ENCODE data around the gene P3H1.
"Not testable (repeated sequence)": the region's sequence is repeated elsewhere in the genome, so short reads cannot be mapped to it uniquely, and the experiment has no call there.

Gene P3H1

GRCh38 chr1:42730002-42730401 is 36.8 kb downstream of the P3H1 start:
- no peak for FAIRE-seq

GRCh38 chr1:42725820-42726219 is 41.0 kb downstream of the P3H1 start:
- FAIRE-seq, result not testable (repeated sequence)

GRCh38 chr1:42723511-42723910 is 43.3 kb downstream of the P3H1 start:
- FAIRE-seq, result no peak

- not testable (repeated sequence) for FAIRE-seq
These were observed 44.4 kb downstream of the P3H1 start for GRCh38 chr1:42722403-42722802.

- FAIRE-seq, result no peak
These were observed 44.9 kb downstream of the P3H1 start for GRCh38 chr1:42721926-42722325.

GRCh38 chr1:42720868-42721267 is 46.0 kb downstream of the P3H1 start:
- peak; percentile 47 for FAIRE-seq

GRCh38 chr1:42714441-42714840 is 52.4 kb downstream of the P3H1 start:
- FAIRE-seq, result not testable (repeated sequence)

- no peak for FAIRE-seq
These were observed 53.5 kb downstream of the P3H1 start for GRCh38 chr1:42713293-42713692.

GRCh38 chr1:42712808-42713207 is 54.0 kb downstream of the P3H1 start:
- not testable (repeated sequence) for FAIRE-seq

GRCh38 chr1:42703888-42704464 is 62.9 kb downstream of the P3H1 start:
- FAIRE-seq, result no peak

- FAIRE-seq, result no peak
These were observed 66.8 kb downstream of the P3H1 start for GRCh38 chr1:42700006-42700405.

GRCh38 chr1:42698081-42698813 is 68.6 kb downstream of the P3H1 start:
- FAIRE-seq, result no peak

Measured in islet of Langerhans (tissue), 1 donor.